Astrocyte (in vitro differentiated cells and primary cell): ENCODE results near the gene TM9SF4. TPM values are rescaled to one million over a fixed set of nuclear protein-coding genes. Genes with fewer than 3 reads are reported as not detected.

Experiments
- DNase-seq: peaks from one replicate; pipeline ENCODE4 v3.0.0-alpha.2; 2010; ENCODE audit warnings: low read depth
- FAIRE-seq: peaks from 2 replicates; lab custom pipeline; 2011; peaks lifted over from hg19 to GRCh38; lab: Jason Lieb, UNC
- H2AFZ ChIP-seq: 2 replicates; pipeline ENCODE4 v1.6.0; 2012; ENCODE audit warnings: low read depth, low read length, inconsistent platforms
- H3K27ac ChIP-seq: 2 replicates; pipeline ENCODE4 v1.5.1; 2011; ENCODE audit warnings: low read depth, low read length, inconsistent platforms
- H3K27me3 ChIP-seq: 2 replicates; pipeline ENCODE4 v1.6.0; 2011; ENCODE audit warnings: low read length, inconsistent platforms; ENCODE audit not compliant: insufficient read depth
- H3K36me3 ChIP-seq: 2 replicates; pipeline ENCODE4 v1.5.1; 2011; ENCODE audit warnings: low read length, inconsistent platforms; ENCODE audit not compliant: insufficient read depth
- H3K4me1 ChIP-seq: 2 replicates; pipeline ENCODE4 v1.5.1; 2011; ENCODE audit warnings: low read length, inconsistent platforms; ENCODE audit not compliant: insufficient read depth
- H3K4me2 ChIP-seq: 2 replicates; pipeline ENCODE4 v1.6.0; 2012; ENCODE audit warnings: low read length, inconsistent platforms
- H3K4me3 ChIP-seq: 2 replicates; pipeline ENCODE4 v1.5.1; 2011; ENCODE audit warnings: low read depth, mild to moderate bottlenecking, low read length, inconsistent platforms; ENCODE audit not compliant: insufficient read depth
- H3K79me2 ChIP-seq: 2 replicates; pipeline ENCODE4 v1.6.0; 2012; ENCODE audit warnings: mild to moderate bottlenecking, low read length, inconsistent platforms; ENCODE audit not compliant: insufficient read depth
- H3K9ac ChIP-seq: 2 replicates; pipeline ENCODE4 v1.6.0; 2012; ENCODE audit warnings: mild to moderate bottlenecking, low read length, inconsistent platforms
- H3K9me3 ChIP-seq: 2 replicates; pipeline ENCODE4 v1.5.1; 2012; ENCODE audit warnings: low read depth, mild to moderate bottlenecking, low read length, inconsistent platforms; ENCODE audit not compliant: insufficient read depth
- H4K20me1 ChIP-seq: 2 replicates; pipeline ENCODE4 v1.6.0; 2012; ENCODE audit warnings: low read length, inconsistent platforms; ENCODE audit not compliant: insufficient read depth
- H3K27ac Mint-ChIP-seq: one replicate; pipeline ENCODE4 v1.8.0; 2021; ENCODE audit warnings: mild to moderate bottlenecking, mixed read lengths; ENCODE audit not compliant: unreplicated experiment
- H3K27me3 Mint-ChIP-seq: one replicate; pipeline ENCODE4 v1.8.0; 2021; ENCODE audit warnings: low read depth, mixed read lengths; ENCODE audit not compliant: unreplicated experiment
- H3K36me3 Mint-ChIP-seq: one replicate; pipeline ENCODE4 v1.8.0; 2021; ENCODE audit warnings: low read depth, mixed read lengths; ENCODE audit not compliant: unreplicated experiment
- H3K4me1 Mint-ChIP-seq: one replicate; pipeline ENCODE4 v1.8.0; 2021; ENCODE audit warnings: low read depth, mixed read lengths; ENCODE audit not compliant: unreplicated experiment
- H3K4me3 Mint-ChIP-seq: one replicate; pipeline ENCODE4 v1.8.0; 2021; ENCODE audit warnings: mild to moderate bottlenecking, moderate library complexity, mixed read lengths; ENCODE audit not compliant: unreplicated experiment
- H3K9me3 Mint-ChIP-seq: one replicate; pipeline ENCODE4 v1.8.0; 2021; ENCODE audit warnings: mild to moderate bottlenecking, mixed read lengths; ENCODE audit not compliant: unreplicated experiment
- EZH2 ChIP-seq: IDR thresholded peaks from 2 replicates; pipeline ENCODE4 v1.6.1; 2012; ENCODE audit warnings: mild to moderate bottlenecking, low read length, inconsistent platforms; ENCODE audit not compliant: insufficient read depth
- total RNA-seq: library from RNA; stranded (reverse); gene quantifications from 2 replicates; pipeline ENCODE4 v1.2.1, GENCODE V29; 2021
- TF ChIP-seq, protein P1 (sequence below): IDR thresholded peaks from 2 replicates; pipeline ENCODE4 v1.5.1; 2011; ENCODE audit warnings: low read depth, mild to moderate bottlenecking, inconsistent platforms, low read length, moderate library complexity; ENCODE audit not compliant: insufficient read depth

TM9SF4 gene
- total RNA-seq, 1 donor from 2014 or later, result 64.0 TPM

DNA sequence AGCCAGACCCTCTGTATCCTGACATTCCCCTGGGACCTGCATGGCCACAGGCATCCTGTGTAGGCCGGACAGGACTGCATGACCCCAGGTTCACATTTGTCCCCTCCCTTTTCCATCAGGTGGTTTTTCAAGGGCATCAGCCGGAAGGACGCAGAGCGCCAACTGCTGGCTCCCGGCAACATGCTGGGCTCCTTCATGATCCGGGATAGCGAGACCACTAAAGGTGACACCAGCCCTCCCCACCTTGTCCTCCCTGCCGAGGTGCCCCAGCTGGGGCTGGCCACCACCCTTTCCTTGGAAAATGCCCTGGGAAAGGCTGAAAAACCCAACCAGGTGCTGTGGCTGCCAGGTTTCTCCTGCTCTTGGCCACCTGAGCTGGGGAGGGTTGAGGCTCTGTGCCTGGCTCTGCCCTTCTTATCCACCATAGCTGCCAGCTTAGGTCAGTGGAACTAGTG is 29.8 kb upstream of the TM9SF4 start:
- no peaks in the 10 kb centered on the region for H4K20me1 ChIP-seq
- no peaks in the 10 kb centered on the region for H3K36me3 ChIP-seq
- FAIRE-seq (no peak), DNase-seq (no peak)
- no peak overlapping the region for H3K27ac Mint-ChIP-seq
- no peak overlapping the region for H3K4me3 ChIP-seq
- no peak overlapping the region for H2AFZ ChIP-seq
- H3K9me3 ChIP-seq, result no peaks in the 10 kb centered on the region
- H3K79me2 ChIP-seq, result no peaks in the 10 kb centered on the region
- no peak overlapping the region for H3K9ac ChIP-seq
- no peaks in the 10 kb centered on the region for H3K36me3 Mint-ChIP-seq
- TF ChIP-seq, protein P1, sequence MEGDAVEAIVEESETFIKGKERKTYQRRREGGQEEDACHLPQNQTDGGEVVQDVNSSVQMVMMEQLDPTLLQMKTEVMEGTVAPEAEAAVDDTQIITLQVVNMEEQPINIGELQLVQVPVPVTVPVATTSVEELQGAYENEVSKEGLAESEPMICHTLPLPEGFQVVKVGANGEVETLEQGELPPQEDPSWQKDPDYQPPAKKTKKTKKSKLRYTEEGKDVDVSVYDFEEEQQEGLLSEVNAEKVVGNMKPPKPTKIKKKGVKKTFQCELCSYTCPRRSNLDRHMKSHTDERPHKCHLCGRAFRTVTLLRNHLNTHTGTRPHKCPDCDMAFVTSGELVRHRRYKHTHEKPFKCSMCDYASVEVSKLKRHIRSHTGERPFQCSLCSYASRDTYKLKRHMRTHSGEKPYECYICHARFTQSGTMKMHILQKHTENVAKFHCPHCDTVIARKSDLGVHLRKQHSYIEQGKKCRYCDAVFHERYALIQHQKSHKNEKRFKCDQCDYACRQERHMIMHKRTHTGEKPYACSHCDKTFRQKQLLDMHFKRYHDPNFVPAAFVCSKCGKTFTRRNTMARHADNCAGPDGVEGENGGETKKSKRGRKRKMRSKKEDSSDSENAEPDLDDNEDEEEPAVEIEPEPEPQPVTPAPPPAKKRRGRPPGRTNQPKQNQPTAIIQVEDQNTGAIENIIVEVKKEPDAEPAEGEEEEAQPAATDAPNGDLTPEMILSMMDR, result no peak
- no peak for TF ChIP-seq EZH2
- H3K27ac ChIP-seq, result no peak overlapping the region
- peaks cover 4% of the 10 kb centered on the region for H3K9me3 Mint-ChIP-seq
- peaks cover 43% of the 10 kb centered on the region for H3K27me3 ChIP-seq
- H3K4me1 ChIP-seq, result no peaks in the 10 kb centered on the region
- H3K4me1 Mint-ChIP-seq, result no peaks in the 10 kb centered on the region
- H3K4me3 Mint-ChIP-seq, result no peak overlapping the region
- H3K4me2 ChIP-seq, result no peak overlapping the region
- peaks cover 55% of the 10 kb centered on the region for H3K27me3 Mint-ChIP-seq

DNA sequence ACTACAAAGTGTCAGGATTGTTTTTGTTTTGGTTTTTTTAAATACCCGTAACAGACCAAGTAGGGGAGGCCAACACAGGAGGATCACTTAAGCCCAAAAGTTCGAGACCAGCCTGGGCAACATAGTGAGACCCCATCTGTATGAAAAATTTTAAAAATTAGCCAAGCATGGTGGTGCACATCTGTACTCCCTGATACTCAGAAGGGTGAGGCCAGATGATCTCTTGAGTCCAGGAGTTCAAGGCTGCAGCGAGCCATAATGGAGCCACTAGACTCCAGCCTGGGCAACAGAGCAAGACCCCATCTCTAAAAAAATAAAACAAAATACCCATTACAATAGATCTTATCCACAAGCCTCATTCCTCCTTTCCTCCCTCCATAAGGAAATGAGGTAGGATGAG is 28.7 kb upstream of the TM9SF4 start:
- H3K9me3 ChIP-seq, result no peaks in the 10 kb centered on the region
- H3K4me3 ChIP-seq, result no peak overlapping the region
- H2AFZ ChIP-seq, result no peak overlapping the region
- no peak for FAIRE-seq
- DNase-seq, result no peak
- no peaks in the 10 kb centered on the region for H3K4me1 ChIP-seq
- no peaks in the 10 kb centered on the region for H3K4me1 Mint-ChIP-seq
- no peak overlapping the region for H3K27ac ChIP-seq
- peaks cover 38% of the 10 kb centered on the region for H3K27me3 ChIP-seq
- H3K9me3 Mint-ChIP-seq, result peaks cover 4% of the 10 kb centered on the region
- H3K4me3 Mint-ChIP-seq, result no peak overlapping the region
- H4K20me1 ChIP-seq, result no peaks in the 10 kb centered on the region
- no peaks in the 10 kb centered on the region for H3K36me3 Mint-ChIP-seq
- peak overlapping the region; percentile 19 for H3K27ac Mint-ChIP-seq
- H3K9ac ChIP-seq, result no peak overlapping the region
- peaks cover 52% of the 10 kb centered on the region for H3K27me3 Mint-ChIP-seq
- no peak overlapping the region for H3K4me2 ChIP-seq
- TF ChIP-seq, protein P1, result no peak
- no peak for TF ChIP-seq EZH2
- no peaks in the 10 kb centered on the region for H3K79me2 ChIP-seq
- no peaks in the 10 kb centered on the region for H3K36me3 ChIP-seq

DNA sequence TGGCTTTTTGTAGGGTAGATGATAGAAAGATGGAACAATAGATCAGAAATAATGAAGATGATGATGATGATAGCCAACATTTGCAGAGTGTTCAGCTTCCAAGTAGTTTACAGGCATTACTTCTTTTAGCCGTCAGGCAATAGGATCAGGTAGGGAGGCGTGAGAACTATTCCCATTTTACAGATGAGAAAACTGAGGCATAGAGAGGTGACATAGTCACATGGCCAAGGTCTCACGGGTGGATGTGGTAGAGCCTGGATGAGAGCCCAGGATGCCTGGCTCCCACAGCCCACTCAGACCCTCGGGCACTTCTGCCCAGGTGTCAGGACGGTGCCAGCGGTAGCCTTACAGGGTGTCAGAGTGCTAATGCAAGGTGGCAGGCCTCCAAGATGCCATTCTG is 26.0 kb upstream of the TM9SF4 start:
- no peaks in the 10 kb centered on the region for H3K4me1 Mint-ChIP-seq
- no peak for FAIRE-seq

More for the DNA sequence above, 26.0 kb upstream of the TM9SF4 start:
- Mint-ChIP-seq H3K27ac (no peak overlapping the region), H3K36me3 (no peaks in the 10 kb centered on the region), H3K4me3 (no peak overlapping the region), H3K27me3 (peaks cover 40% of the 10 kb centered on the region), H3K9me3 (peaks cover 4% of the 10 kb centered on the region)
- TF ChIP-seq, protein P1, result no peak
- no peak for TF ChIP-seq EZH2
- no peaks in the 10 kb centered on the region for H3K9me3 ChIP-seq
- H3K4me3 ChIP-seq, result no peak overlapping the region
- H3K27ac ChIP-seq, result no peak overlapping the region
- no peaks in the 10 kb centered on the region for H3K36me3 ChIP-seq
- no peaks in the 10 kb centered on the region for H3K79me2 ChIP-seq
- H4K20me1 ChIP-seq, result no peaks in the 10 kb centered on the region
- H3K27me3 ChIP-seq, result peaks cover 33% of the 10 kb centered on the region
- no peaks in the 10 kb centered on the region for H3K4me1 ChIP-seq
- DNase-seq, result no peak
- no peak overlapping the region for H3K4me2 ChIP-seq
- no peak overlapping the region for H3K9ac ChIP-seq
- no peak overlapping the region for H2AFZ ChIP-seq
